Thoracic aorta (tissue), 2 donors: ENCODE measurements around the gene CUTA. TPM values are rescaled to one million over a fixed set of nuclear protein-coding genes. Genes with fewer than 3 reads are reported as not detected.
"Not testable (repeated sequence)": the region's sequence is repeated elsewhere in the genome, so short reads cannot be mapped to it uniquely, and the experiment has no call there.

ENCODE experiments used
- ATAC-seq: fragments of 150-250 bp; one replicate; pipeline ENCODE4 v1.8.0; 2017; ENCODE audit warnings: low read depth; ENCODE audit not compliant: insufficient number of reproducible peaks, low FRiP score
- DNase-seq: peaks from one replicate; pipeline ENCODE4 v3.0.0-alpha.2; 2020; ENCODE audit warnings: low spot score
- H3K27ac ChIP-seq, 2 donors: fragments of 200-600 bp; sonication (generic); 1 replicate in 1 of 2; 2 replicates in 1 of 2; pipeline ENCODE4 v1.5.1; 2016; ENCODE audit warnings: mild to moderate bottlenecking in 2 of 2, moderate library complexity in 2 of 2
- H3K27me3 ChIP-seq: fragments of 200-600 bp; sonication (generic); replicated peaks from 2 replicates; pipeline ENCODE4 v1.6.0; 2016; ENCODE audit warnings: mild to moderate bottlenecking; ENCODE audit not compliant: insufficient read depth
- H3K36me3 ChIP-seq: fragments of 200-600 bp; sonication (generic); one replicate; pipeline ENCODE4 v1.5.1; 2016
- H3K4me1 ChIP-seq, 2 donors: fragments of 200-600 bp; sonication (generic); 1 replicate in 1 of 2; 2 replicates in 1 of 2; pipeline versions ENCODE4 v1.5.1 to v1.6.0; 2016; ENCODE audit warnings: low read depth in 2 of 2, mild to moderate bottlenecking in 1 of 2; ENCODE audit not compliant: control insufficient read depth in 1 of 2
- H3K4me3 ChIP-seq: fragments of 200-600 bp; sonication (generic); 2 replicates; pipeline ENCODE4 v1.5.1; 2016; ENCODE audit warnings: mild to moderate bottlenecking
- H3K9me3 ChIP-seq: fragments of 200-600 bp; sonication (generic); 2 replicates; pipeline ENCODE4 v1.5.1; 2016
- CTCF ChIP-seq: fragments of 200-600 bp; sonication (generic); IDR thresholded peaks from one replicate; pipeline ENCODE4 v1.5.1; 2019; ENCODE audit warnings: antibody characterized with exemption
- total RNA-seq, 2 donors: library from RNA; depleted of rRNA; stranded (reverse); fragments of >200 nt; gene quantifications; one replicate each; pipeline versions ENCODE4 v1.1.0 to v1.2.3, GENCODE V29; 2016

Gene CUTA
- total RNA-seq, 2 donors from 2014 or later, result 60.3 to 207 TPM

GRCh38 chr6:33407132-33407718, 10.7 kb downstream of the CUTA start:
- Histone ChIP-seq H3K4me1 (peaks cover 5 to 7% of the 10 kb centered on the region in 2 donors), H3K27me3 (no peaks in the 10 kb centered on the region), H3K27ac (no peak overlapping the region), H3K36me3 (no peaks in the 10 kb centered on the region), H3K4me3 (no peak overlapping the region), H3K9me3 (no peaks in the 10 kb centered on the region)
- TF ChIP-seq CTCF, result no peak
- DNase-seq, result no peak
- ATAC-seq, result no peak

GRCh38 chr6:33406126-33406525, 11.8 kb downstream of the CUTA start:
- Histone ChIP-seq H3K27me3 (no peaks in the 10 kb centered on the region), H3K9me3 (no peaks in the 10 kb centered on the region), H3K4me3 (no peak overlapping the region), H3K27ac (no peak overlapping the region), H3K4me1 (no peaks in the 10 kb centered on the region), H3K36me3 (no peaks in the 10 kb centered on the region)
- ATAC-seq, result no peak
- no peak for DNase-seq
- no peak for TF ChIP-seq CTCF

- no peak for ATAC-seq
Observed at GRCh38 chr6:33405386-33405940, 12.4 kb downstream of the CUTA start.

GRCh38 chr6:33404884-33405283, 13.0 kb downstream of the CUTA start:
- H3K4me3 ChIP-seq, result no peak overlapping the region
- no peak overlapping the region for H3K27ac ChIP-seq
- TF ChIP-seq CTCF, result no peak
- no peak for DNase-seq
- ATAC-seq, result no peak
- no peaks in the 10 kb centered on the region for H3K9me3 ChIP-seq
- no peaks in the 10 kb centered on the region for H3K36me3 ChIP-seq
- H3K4me1 ChIP-seq, result no peaks in the 10 kb centered on the region
- H3K27me3 ChIP-seq, result no peaks in the 10 kb centered on the region

More at GRCh38 chr6:33405386-33405940, 12.4 kb downstream of the CUTA start:
- no peak for DNase-seq
- H3K4me1 ChIP-seq, result no peaks in the 10 kb centered on the region
- H3K36me3 ChIP-seq, result no peaks in the 10 kb centered on the region
- no peaks in the 10 kb centered on the region for H3K9me3 ChIP-seq
- H3K27ac ChIP-seq, result no peak overlapping the region
- H3K4me3 ChIP-seq, result no peak overlapping the region
- TF ChIP-seq CTCF, result no peak
- no peaks in the 10 kb centered on the region for H3K27me3 ChIP-seq

GRCh38 chr6:33399881-33400280, 18.0 kb downstream of the CUTA start:
- H3K36me3 ChIP-seq, ATAC-seq, H3K4me1 ChIP-seq, DNase-seq, H3K27ac ChIP-seq, H3K9me3 ChIP-seq, H3K27me3 ChIP-seq, H3K4me3 ChIP-seq: not testable (repeated sequence)

GRCh38 chr6:33398601-33399000, 19.3 kb downstream of the CUTA start:
- not testable (repeated sequence) for DNase-seq, H3K4me1 ChIP-seq, ATAC-seq, H3K4me3 ChIP-seq, H3K27me3 ChIP-seq, H3K27ac ChIP-seq, H3K36me3 ChIP-seq, H3K9me3 ChIP-seq
